GM18507 (cell line): ENCODE results near the gene CNPY1.

ENCODE experiments used
- DNase-seq: peaks from one replicate; pipeline ENCODE4 v3.0.0; 2011; ENCODE audit warnings: low read depth; ENCODE audit not compliant: insufficient read length; ENCODE audit errors: extremely low spot score
- FAIRE-seq: peaks from 2 replicates; lab custom pipeline; 2011; peaks lifted over from hg19 to GRCh38; lab: Jason Lieb, UNC

Gene CNPY1

DNA sequence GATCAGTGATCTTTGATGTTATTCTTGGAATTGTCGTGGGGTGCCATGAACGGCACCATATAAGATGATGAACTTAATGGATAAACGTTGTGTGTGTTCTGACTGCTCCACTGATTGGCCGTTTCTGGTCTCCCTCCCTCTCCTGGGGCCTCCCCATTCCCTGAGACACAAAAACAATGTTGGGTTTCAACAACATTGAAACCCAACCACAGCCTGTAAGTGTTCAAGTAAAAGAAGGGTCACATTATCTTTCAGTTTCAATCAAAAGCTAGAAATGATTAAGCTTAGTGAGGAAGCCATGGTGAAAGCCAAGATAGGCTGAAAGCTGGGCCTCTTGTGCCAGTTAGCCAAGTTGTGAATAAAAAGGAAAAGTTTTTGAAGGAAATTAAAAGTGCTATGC, 68.9 kb downstream of the CNPY1 start:
- peak; percentile 94 for FAIRE-seq
- no peak for DNase-seq

DNA sequence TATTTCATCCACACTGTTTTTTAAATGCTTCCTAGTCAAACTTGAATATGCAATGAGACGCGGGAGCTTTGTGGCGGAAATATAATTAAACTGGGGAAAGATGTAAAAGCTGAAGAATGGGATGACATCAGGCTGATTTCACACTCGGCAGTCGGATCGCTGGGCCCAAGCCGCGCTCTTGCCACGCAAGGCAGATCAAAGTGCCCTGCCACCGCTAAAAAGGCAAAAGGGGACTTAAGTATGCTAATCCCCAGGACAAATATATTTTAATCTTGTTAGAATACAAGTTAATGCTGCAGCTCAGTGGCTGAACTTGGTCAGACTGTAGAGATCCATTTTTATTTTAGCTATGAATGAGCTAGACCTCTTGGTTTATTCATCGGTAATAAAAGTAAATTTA, 74.6 kb downstream of the CNPY1 start:
- no peak for DNase-seq
- FAIRE-seq, result no peak

DNA sequence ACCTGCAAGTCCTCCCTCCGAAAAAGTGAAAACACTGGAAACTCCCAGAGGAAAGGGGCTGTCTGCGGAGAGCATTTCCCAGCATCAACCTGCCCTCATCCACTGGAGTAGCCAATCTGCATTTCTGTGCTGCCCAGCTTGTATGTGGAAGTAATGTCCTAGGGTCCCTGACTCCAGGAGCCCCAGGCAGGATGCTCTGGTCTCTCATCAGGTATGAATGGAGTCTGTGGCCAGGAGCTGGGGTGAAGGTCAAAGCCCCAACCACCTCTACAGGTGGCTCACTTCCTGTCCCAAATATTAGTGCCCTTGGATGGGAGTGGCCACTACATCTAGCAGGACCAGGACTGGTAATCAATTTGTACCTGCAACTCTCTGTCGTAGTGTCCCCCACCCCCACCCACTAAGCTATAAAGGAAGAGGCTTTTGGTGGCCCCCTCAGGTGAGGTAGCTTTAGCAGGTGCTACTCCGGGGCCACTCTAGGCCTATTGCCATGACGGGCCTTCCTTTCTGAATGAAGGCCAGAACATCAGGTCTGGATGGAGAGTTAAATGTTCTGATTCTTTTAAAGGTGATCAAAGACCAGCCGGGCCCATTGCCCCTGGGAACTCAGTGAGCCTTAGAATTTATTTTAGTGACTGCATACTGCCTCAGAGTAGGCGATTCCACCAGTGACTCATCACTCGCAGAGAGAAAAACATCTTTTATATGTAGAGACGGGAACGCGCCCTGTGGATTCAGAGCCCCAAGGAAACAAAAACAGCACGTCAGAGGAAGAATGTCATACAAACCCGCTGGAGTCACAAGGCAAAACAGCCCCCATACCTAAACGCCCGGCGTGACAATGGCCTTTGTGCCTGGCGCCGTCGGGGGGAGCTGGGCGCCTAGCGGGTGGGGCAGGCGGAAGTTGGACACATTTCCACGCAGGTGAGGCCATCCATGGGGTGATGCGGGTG, 75.4 kb downstream of the CNPY1 start:
- DNase-seq, result no peak
- no peak for FAIRE-seq

DNA sequence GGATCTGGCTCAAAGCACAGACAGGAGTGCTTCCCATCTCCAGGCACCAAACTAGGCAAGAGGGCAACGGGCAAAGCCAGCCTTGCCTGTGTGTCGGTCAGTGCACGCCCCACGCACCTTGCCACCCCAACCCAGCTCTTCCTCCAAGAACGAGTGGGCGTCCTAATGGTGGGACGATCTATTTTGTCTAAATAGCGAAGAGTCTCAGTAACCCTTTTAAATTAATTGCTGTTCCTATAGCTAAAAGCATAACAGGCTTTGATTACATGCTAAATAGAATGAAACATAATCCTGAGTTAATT, 76.2 kb downstream of the CNPY1 start:
- FAIRE-seq, result no peak
- DNase-seq, result no peak

DNA sequence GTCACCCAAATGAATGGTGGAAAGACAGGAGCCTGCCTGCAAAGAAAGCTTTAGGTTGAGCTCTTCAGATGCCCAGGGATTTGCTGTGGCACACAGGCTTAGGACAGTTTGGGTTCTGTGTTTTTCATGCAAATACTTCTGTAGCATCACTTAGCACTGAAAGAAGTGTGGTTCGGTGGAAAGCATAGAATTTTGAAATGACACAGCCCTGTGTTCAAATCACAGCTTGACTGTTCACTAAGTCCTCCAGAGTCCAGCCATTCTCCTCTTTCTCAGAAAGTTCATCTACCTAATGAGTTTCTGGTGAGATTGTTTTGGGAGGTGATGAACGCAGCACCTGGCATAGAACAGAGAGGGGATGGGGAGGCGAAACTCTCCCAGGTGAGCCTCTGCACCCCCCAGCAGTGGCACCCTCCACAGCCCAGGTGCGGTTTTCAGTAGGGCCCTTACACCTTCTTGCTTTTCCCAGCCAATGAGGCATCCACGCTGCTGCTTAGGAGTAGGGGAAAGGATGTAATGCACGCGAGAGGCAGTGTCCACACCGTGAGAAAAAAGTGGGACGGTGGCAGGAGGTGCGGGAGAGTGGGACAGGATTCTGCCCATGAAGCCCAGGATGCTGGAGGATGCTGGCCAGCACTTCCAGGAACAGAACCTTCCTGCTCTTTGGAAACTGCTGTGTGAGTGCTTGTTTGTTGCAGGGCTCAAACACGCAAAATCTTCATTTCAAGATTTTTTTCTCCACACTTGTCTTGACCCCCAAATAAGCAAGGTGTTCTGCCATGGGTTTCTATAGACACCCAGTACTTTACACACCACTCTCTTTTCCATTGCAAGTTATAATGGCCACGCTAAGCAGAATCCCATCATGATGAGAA, 76.8 kb downstream of the CNPY1 start:
- FAIRE-seq (no peak), DNase-seq (no peak)

DNA sequence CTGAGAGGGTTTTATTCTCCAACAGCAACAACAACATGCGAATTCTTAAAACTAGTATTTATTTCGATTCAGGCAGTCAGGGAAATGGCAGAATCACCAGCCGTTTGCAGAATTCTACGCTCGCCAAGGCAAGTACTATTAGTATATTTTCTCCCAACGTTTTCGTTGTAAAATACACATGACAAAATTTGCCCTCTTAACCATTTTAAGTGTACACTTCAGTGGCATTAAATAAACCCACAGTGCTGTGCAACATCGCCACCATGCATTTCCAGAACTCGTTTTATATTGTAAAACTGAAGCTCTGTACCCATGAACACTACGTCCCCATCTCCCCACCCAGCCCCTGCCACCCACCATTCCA, 77.6 kb downstream of the CNPY1 start:
- FAIRE-seq, result no peak

DNA sequence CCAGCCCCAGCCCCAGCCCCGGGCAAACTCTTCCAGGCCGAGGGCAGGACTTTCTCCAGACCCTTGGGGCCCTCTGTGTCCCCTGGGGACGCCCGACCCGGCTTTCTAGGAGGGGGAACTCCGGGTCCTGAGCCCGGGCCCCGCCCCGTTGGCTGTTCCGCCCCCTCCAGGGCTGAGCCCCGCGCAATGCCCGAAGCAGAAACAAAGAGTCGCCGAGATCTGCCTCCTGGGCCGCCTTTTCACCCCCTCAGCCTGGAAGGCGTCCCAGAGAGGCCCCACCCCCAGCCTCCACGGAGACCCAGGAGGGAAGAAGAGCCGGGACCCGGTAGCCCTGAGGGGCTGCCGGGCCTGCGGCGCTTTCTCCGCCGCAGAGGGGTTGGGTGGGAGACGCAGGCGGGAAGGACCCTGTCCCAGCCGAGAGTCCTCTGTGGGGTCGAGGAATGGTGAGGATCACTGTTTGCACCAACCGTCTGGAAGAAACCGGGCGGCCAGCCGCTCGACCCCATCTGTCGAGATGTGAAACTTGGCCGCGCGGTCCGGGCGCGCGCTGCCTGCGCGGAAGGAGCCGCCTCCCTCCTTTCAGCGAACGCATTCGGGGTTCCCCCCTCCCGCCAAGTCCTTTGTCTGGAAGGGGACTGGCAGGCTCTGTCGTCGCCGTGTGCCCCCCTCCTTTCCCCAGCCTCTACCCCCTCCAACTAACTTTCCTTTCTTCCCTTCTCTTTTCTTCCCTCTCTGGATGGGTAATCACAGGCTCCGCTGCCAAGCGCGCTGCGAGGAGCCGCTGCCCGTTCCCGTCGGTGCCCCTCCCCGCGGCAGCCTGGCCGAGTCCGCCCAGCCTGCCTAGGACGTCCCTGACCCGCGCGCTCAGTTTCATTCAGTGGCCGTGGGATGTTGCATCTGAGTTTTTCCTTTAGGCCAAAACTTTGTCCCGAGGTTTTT, 78.2 kb downstream of the CNPY1 start:
- FAIRE-seq (no peak), DNase-seq (no peak)

More for the DNA sequence above, 77.6 kb downstream of the CNPY1 start:
- no peak for DNase-seq

DNA sequence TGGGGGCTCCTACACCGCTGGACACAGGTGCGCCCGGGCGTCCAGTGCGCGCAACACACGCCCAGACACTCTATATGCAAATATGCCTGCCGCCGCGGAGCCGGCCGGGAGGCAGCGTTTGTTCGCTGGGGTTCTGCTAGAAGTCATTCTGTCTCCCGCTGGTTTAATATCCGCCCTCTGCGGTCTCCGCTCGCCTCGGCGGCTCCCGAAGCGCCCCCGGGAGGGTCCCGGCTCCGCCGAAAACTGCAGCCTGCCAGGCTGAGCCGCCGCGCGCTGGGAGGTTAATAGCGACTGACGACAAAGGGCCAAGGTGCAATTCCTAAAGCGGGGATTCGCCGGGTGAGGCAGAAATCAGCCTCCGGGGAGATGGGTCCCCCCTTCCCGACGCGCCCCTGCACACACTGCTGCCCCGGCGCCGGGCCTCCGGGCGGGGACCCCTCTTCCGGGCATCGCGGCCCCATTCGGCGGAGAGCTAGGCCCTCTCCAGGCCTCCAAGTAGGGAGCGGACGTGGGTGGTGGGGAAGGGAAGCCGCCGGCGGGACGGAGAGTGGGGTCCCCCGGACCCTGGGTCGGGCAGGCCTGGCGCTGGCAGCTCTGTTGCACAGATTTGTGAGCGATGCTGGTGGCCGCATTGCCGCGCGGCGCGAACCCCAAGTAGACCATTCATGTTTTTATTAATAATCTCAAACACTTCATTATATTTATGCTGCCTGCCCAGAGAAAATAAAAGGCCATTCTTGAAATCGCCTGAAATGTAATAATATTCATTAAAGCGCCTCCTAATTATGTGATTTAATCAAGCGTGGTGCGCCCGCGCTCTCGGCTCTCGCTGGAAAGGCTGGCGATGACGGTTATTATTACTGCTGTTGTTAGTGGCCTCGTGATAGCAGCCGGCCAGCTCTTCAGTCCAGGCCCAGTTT, 79.3 kb downstream of the CNPY1 start:
- DNase-seq, result no peak
- no peak for FAIRE-seq

DNA sequence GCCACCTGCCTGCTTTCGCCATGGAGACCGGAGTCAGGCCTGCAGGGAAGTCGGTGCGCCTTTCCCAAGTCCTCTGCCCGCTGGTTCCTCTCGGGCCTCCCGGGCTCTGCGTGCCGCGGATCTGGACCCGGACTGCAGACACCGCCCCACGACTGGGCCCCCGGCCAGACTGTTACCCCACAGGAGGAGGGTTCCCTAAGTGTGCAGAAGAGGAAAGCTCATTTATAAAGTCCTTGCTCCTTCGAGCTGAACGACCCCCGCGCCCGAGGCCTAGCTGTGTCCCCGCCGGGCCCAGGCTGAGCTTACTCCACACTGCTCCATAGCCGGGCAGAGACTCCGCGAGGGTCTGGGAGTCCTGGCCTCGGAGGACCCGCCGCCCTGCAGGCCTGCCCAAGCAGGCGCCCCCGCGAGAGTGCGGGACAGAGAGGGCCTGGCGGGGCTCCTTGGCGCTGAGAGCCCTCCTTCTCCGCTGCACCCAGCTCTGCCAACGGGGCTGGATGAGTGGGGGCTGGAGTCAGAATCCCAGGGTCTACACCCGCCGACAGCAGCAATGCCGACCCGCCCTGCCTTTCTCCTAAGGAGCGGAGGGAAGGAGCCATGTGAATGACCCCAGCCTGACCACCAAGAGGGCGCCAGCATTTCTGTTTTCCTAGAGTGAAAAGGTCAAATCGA, 80.1 kb downstream of the CNPY1 start:
- FAIRE-seq (no peak), DNase-seq (no peak)

DNA sequence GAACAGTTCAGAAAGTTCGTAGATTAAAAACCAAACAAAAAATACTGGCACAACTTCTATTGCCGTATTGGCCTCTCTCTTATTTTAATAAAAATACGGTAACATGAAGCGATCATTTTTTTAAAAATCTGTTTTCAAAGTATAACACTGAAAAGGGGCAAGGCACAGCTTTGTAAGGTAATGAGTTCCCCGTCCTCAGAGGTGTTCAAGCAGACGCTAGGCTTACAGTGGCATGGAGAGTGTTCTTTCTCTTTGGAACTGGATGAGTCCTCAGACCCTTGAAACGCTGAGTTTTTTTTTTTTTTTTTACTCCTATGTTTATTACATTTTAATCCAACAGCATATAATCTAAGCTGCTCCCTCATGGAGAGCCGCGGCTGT, 80.6 kb downstream of the CNPY1 start:
- no peak for DNase-seq
- no peak for FAIRE-seq

DNA sequence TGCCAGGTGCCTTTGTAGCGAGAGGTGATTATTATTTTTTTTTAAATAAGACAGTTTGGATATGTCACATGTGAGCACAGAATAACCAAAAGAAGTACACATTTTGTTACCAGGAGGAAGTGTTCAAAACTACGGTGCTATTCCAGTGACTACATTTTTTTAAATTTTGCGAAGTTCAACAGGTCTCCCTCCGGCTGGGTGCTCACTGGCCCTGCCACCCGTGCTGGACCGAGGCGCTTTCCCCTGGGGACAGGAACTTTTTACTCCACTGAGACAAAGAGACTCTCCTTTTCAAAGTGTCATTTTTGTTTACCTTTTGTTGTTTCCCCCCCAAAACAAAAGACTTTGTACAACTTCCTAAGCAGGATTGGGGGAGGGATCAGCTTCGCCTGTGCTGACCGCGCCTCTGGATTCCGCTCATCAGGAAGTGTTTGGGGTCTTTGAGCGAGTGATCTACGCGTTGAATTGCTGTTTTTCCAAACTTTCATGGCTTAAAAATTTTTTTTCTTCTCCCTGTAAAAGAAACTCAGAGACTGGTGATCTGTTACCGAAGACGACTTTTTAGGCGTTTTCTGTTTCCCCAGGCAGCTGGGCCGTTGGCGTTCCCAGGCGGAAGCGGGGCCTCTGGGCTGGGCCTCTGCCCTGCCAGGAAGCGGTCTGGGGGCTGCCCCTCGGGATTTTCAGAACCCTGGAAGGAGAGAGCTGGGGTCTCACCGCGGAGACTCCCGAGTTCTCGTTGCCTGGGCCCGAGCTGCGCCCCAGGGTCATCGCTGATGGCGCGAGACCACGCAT, 81.2 kb downstream of the CNPY1 start:
- no peak for DNase-seq
- FAIRE-seq, result no peak

DNA sequence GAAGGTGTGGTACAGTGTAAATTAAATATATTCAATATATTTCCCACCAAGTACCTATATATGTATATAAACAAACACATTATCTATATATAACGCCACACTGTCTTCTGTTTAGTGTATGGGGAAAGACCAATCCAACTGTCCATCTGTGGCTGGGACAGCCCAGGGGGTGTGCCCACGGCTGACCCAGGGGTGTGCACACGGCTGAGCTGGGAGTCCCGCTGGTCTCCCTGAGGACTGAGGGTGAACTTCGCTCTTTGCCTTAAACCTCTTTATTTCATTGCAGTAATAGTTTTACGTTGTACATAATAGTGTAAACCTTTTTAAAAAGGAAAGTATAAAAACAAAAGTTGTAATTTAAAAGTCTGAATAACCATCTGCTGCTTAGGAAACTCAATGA, 82.2 kb downstream of the CNPY1 start:
- FAIRE-seq (no peak), DNase-seq (no peak)

DNA sequence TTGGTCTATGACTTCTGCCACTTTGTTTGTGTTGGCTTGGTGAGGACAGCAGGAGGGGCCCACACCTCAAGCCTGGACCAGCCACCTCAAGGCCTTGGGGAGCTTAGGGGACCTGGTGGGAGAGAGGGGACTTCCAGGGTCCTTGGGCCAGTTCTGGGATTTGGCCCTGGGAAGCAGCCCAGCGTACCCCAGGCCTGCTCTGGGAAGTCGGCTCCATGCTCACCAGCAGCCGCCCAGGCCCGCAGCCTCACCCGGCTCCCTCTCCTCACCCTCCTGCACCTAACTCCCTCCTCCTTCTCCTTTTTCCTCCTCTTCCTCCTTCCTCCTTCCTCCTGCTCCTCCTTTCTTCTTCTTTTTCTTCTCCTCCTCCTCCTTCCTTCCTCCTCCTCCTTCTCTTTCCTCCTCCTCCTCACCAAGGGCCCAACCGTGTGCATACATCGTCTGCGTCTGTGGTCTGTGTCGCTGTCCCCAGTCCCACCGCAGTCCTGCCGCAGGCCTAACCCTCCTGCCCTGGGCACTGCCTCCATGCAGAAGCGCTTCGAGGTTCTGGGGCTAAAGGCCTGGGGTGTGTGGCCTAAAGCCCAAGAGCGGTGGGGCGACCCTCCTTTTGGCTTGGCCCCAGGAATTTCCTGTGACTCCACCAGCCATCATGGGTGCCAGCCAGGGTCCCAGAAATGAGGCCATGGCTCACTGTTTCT, 83.1 kb downstream of the CNPY1 start:
- DNase-seq, result no peak
- no peak for FAIRE-seq

DNA sequence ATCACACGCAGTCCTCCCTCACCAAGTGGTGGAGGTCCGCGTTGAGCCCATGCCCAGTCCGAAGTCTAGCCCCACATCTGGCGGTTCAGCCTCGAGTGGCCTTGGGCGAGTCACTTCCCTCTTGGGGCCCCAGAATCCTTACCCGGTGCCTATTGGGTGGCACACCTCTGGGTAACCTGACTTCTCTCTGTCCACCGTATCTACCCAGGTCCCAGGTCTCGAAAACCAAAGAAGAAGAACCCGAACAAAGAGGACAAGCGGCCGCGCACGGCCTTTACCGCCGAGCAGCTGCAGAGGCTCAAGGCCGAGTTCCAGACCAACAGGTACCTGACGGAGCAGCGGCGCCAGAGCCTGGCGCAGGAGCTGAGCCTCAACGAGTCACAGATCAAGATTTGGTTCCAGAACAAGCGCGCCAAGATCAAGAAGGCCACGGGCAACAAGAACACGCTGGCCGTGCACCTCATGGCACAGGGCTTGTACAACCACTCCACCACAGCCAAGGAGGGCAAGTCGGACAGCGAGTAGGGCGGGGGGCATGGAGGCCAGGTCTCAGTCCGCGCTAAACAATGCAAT, 84.1 kb downstream of the CNPY1 start:
- no peak for FAIRE-seq
- no peak for DNase-seq

DNA sequence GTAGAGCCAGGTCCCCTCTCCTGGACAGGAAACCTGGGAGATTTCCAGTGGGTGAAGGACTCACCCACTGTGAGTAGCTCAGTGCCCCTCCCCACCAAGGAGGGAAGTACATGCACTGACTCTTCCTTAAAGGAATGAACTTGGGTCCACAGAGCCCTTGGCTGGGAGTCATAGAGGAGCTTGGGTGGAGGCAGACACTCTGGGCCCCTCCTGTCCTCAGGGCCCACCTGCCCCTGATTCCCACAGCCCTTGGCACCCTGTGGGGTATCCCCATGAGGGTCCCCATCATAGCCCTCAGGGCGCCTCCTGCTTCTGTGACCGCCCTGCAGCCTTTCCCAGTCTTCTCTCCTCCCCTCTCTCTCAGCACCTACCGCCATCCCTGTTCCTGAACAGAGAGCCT, 84.7 kb downstream of the CNPY1 start:
- DNase-seq (no peak), FAIRE-seq (no peak)

DNA sequence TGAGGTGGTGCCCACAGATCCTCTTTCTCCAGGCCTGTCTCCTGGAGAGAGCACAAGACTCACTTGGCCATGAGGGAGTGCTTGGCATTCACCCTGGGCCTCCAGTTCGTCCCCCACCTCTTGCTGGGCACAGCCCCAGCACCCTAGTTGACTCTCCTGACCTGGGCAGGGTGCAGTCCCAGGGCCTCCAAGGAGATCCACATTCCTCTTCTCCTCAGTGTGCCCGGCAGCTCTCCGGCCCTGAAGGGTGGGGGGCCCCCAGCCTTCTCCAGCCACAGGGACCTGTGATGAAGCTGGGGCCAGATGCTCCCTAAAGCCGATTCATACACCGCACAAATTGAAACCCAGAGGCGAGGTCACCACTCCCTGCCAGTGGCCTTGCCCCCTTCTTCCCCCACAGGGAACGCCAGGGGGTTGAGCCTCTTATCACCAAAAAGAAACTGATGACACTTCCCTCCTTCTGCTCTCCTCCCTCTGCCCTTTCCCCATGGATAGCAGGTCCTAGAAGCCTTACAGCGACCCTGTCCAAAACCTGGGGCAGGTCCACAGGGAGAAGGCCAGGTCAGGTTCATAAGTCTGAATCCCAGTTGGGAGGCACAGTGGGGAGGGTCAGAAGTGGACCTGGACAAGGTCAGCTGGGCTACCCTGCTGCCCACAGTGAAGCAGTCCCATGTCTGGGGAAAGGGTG, 85.3 kb downstream of the CNPY1 start:
- no peak for FAIRE-seq
- no peak for DNase-seq
